T-helper 17 cell (primary cell): ENCODE data around the gene RPS10. TPM values are rescaled to one million over a fixed set of nuclear protein-coding genes. Genes with fewer than 3 reads are reported as not detected.
"Not testable (repeated sequence)": the region's sequence is repeated elsewhere in the genome, so short reads cannot be mapped to it uniquely, and the experiment has no call there.

Source experiments
- ATAC-seq: fragments of 150-1000 bp; cut with Tn5 transposase; 2 replicates; pipeline ENCODE4 v1.10.0; 2021; ENCODE audit warnings: mild to moderate bottlenecking, moderate library complexity
- DNase-seq, 3 donors: peaks; one replicate each; pipeline versions ENCODE4 v3.0.0 to v3.0.0-alpha.2; 2020 to 2021
- H3K9me3 ChIP-seq: one replicate; pipeline ENCODE4 v1.7.0; 2013; ENCODE audit warnings: low read length, mild to moderate bottlenecking; ENCODE audit not compliant: control insufficient read depth, poor library complexity, severe bottlenecking
- H3K27ac Mint-ChIP-seq: one replicate; pipeline ENCODE4 v1.8.0; 2022; ENCODE audit warnings: mild to moderate bottlenecking, moderate library complexity, mixed read lengths
- H3K27me3 Mint-ChIP-seq: one replicate; pipeline ENCODE4 v1.8.0; 2022; ENCODE audit warnings: mixed read lengths
- H3K36me3 Mint-ChIP-seq: one replicate; pipeline ENCODE4 v1.8.0; 2022; ENCODE audit warnings: low read depth, mixed read lengths
- H3K4me1 Mint-ChIP-seq: one replicate; pipeline ENCODE4 v1.8.0; 2022; ENCODE audit warnings: mild to moderate bottlenecking, mixed read lengths
- H3K4me3 Mint-ChIP-seq: one replicate; pipeline ENCODE4 v1.8.0; 2022; ENCODE audit warnings: mild to moderate bottlenecking, moderate library complexity, mixed read lengths
- total RNA-seq, 4 donors: library from RNA in 2 of 4; stranded (reverse) in 2 of 4; gene quantifications; one replicate each; pipeline ENCODE4 v1.2.3 and lab custom pipeline; 2022 to 2026

Gene RPS10
- total RNA-seq, 2 donors from 2014 or later = 2,447 to 2,547 TPM

GRCh38 chr6:34384321-34385153 lies 41.3 kb downstream of the RPS10 start:
- H3K4me3 Mint-ChIP-seq = no peak overlapping the region
- peak overlapping the region; percentile 1 for H3K27ac Mint-ChIP-seq
- peaks cover 29% of the 10 kb centered on the region for H3K4me1 Mint-ChIP-seq
- no peaks in the 10 kb centered on the region for H3K27me3 Mint-ChIP-seq
- no peaks in the 10 kb centered on the region for H3K9me3 ChIP-seq
- ATAC-seq (no peak), DNase-seq (no peak)
- H3K36me3 Mint-ChIP-seq = peaks cover 5% of the 10 kb centered on the region

DNA sequence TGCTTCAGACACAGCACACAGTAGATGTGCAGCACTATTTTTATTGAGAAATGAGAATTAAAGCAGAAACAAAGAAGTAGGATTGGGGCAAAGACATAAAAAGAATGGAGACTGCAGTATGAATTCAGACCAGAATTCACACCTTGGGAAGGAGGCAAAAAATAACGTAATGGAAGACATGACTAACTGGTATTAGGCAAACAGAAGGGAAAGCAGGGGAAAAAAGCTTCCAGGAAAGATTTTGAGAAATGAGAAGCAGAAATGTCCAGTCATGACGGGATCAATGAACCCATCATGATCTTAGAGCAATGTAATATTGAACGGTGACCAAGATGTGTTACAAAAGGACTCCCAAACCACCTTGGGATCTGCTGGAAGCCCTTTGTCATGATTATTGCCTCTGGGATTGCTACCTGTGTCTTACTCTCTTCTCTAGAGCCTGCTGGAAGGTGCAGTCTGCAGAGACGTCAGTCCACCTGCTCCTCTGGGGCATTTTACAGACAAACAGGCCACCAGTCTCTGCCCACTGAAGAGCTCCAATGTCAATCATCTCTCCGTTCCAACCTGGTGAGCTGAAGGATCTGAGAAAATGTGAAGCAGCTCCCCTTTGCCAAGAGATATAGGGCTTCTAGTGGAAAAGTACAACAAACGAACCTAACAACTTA lies 42.1 kb downstream of the RPS10 start:
- H3K9me3 ChIP-seq = no peaks in the 10 kb centered on the region
- Mint-ChIP-seq H3K36me3 (peaks cover 5% of the 10 kb centered on the region), H3K27ac (peak overlapping the region; percentile 1), H3K27me3 (no peaks in the 10 kb centered on the region), H3K4me3 (no peak overlapping the region), H3K4me1 (peaks cover 28% of the 10 kb centered on the region)
- ATAC-seq (no peak), DNase-seq (no peak)

- H3K9me3 ChIP-seq = no peaks in the 10 kb centered on the region
- no peaks in the 10 kb centered on the region for H3K27me3 Mint-ChIP-seq
- no peak for DNase-seq
- H3K27ac Mint-ChIP-seq = peak overlapping the region; percentile 1
- H3K4me3 Mint-ChIP-seq = no peak overlapping the region
- no peak for ATAC-seq
- peaks cover 5% of the 10 kb centered on the region for H3K36me3 Mint-ChIP-seq
- peaks cover 31% of the 10 kb centered on the region for H3K4me1 Mint-ChIP-seq
These were observed 42.7 kb downstream of the RPS10 start for GRCh38 chr6:34383161-34383631.

DNA sequence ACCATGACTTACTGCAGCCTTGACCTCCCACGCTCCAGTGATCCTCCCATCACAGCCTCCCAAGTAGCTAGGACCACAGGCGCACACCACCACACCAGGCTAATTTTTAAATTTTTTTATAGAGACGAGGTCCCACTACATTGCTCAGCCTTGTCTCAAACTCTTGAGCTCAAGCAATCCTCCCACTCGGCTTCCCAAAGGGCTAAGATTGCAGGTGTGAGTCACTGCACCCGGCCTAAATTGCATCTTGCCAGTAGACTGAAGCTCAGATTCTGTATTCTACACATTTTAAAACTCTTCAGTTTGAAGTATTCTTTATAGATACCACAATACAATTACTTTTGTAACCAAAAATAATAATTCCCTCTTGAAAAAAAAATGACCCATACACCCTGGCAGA lies 44.8 kb downstream of the RPS10 start:
- Mint-ChIP-seq H3K36me3 (peaks cover 5% of the 10 kb centered on the region), H3K4me3 (no peak overlapping the region), H3K4me1 (peaks cover 25% of the 10 kb centered on the region), H3K27ac (peak overlapping the region; percentile 71), H3K27me3 (no peaks in the 10 kb centered on the region)
- DNase-seq (no peak), ATAC-seq (no peak)
- H3K9me3 ChIP-seq = no peaks in the 10 kb centered on the region

DNA sequence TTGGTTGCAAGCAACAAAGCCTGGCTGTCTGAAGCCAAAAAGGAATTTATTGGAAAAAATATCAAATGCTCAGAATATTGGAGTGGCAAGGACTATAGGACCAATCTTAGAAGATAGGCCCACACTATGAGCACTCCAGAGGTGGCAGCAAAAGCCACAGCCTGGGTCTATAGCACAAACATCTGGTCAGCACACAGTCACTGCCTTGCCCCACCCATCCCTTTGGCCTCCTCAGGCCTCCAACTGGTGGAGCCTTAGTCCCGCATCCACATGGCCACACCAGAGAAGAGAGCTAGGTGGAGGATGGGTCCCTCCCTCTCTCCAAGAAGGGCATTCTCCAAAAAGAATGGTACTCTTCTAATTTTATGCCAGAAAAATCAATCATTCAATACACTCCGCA lies 47.4 kb downstream of the RPS10 start:
- Mint-ChIP-seq H3K36me3 (peaks cover 2% of the 10 kb centered on the region), H3K27me3 (no peaks in the 10 kb centered on the region), H3K4me1 (peaks cover 10% of the 10 kb centered on the region), H3K4me3 (no peak overlapping the region), H3K27ac (no peak overlapping the region)
- DNase-seq = no peak
- no peaks in the 10 kb centered on the region for H3K9me3 ChIP-seq
- no peak for ATAC-seq

DNA sequence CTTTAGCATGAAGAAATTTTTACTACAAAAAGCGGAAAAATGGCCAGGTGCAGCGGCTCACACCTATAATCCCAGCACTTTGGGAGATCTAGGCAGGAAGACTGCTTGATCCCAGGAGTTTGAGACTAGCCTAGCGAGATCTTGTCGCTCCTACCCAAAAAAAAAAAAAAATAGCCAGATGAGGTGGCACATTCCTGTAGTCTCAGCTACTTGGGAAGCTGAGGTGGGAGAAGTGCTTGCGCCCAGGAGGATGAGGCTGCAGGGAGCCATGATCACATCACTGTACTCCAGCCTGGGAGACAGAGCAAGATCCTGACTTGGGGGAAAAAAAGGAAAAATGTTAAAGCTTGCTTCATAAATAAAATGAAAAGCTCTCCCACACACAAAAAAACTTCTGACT lies 47.9 kb downstream of the RPS10 start:
- H3K27me3 Mint-ChIP-seq = no peaks in the 10 kb centered on the region
- H3K27ac Mint-ChIP-seq = no peak overlapping the region
- peaks cover 8% of the 10 kb centered on the region for H3K4me1 Mint-ChIP-seq
- DNase-seq (no peak), ATAC-seq (no peak)
- no peak overlapping the region for H3K4me3 Mint-ChIP-seq
- no peaks in the 10 kb centered on the region for H3K9me3 ChIP-seq
- H3K36me3 Mint-ChIP-seq = no peaks in the 10 kb centered on the region

- H3K27me3 Mint-ChIP-seq, H3K4me3 Mint-ChIP-seq, H3K36me3 Mint-ChIP-seq, H3K27ac Mint-ChIP-seq, H3K4me1 Mint-ChIP-seq, H3K9me3 ChIP-seq, ATAC-seq, DNase-seq: not testable (repeated sequence)
These were observed 48.3 kb downstream of the RPS10 start for GRCh38 chr6:34377571-34377970.

- DNase-seq (no peak), ATAC-seq (no peak)
- no peaks in the 10 kb centered on the region for H3K36me3 Mint-ChIP-seq
- H3K9me3 ChIP-seq = no peaks in the 10 kb centered on the region
- H3K4me1 Mint-ChIP-seq = peaks cover 8% of the 10 kb centered on the region
- no peaks in the 10 kb centered on the region for H3K27me3 Mint-ChIP-seq
- no peak overlapping the region for H3K4me3 Mint-ChIP-seq
- no peak overlapping the region for H3K27ac Mint-ChIP-seq
These were observed 50.0 kb downstream of the RPS10 start for GRCh38 chr6:34375833-34376232.

DNA sequence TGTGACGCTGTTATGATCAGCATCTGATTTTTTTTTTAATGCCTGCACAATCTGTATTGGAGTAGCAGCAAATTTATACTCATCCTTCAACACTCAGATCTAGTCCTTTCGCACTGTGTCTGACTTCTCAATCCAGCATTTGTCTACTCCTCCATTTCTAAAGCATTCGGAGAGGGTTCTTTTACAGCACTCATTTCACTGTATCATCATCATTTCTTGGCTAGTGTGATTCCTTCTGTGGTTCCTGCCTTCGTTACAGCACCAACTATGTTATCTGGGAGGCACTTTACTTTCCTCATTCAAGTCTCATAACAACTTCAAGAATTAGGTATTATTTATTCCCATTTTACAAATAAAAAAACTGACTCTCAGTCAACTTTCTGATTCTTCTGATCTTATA lies 51.4 kb downstream of the RPS10 start:
- no peak for ATAC-seq
- no peak overlapping the region for H3K4me3 Mint-ChIP-seq
- H3K9me3 ChIP-seq = no peaks in the 10 kb centered on the region
- no peaks in the 10 kb centered on the region for H3K36me3 Mint-ChIP-seq
- H3K4me1 Mint-ChIP-seq = peaks cover 11% of the 10 kb centered on the region
- no peak overlapping the region for H3K27ac Mint-ChIP-seq
- H3K27me3 Mint-ChIP-seq = no peaks in the 10 kb centered on the region
- no peak for DNase-seq

GRCh38 chr6:34374069-34374468 lies 51.8 kb downstream of the RPS10 start:
- no peaks in the 10 kb centered on the region for H3K9me3 ChIP-seq
- DNase-seq = no peak
- H3K27me3 Mint-ChIP-seq = no peaks in the 10 kb centered on the region
- H3K27ac Mint-ChIP-seq = no peak overlapping the region
- H3K4me1 Mint-ChIP-seq = peaks cover 14% of the 10 kb centered on the region
- no peaks in the 10 kb centered on the region for H3K36me3 Mint-ChIP-seq
- H3K4me3 Mint-ChIP-seq = no peak overlapping the region
- ATAC-seq = no peak

DNA sequence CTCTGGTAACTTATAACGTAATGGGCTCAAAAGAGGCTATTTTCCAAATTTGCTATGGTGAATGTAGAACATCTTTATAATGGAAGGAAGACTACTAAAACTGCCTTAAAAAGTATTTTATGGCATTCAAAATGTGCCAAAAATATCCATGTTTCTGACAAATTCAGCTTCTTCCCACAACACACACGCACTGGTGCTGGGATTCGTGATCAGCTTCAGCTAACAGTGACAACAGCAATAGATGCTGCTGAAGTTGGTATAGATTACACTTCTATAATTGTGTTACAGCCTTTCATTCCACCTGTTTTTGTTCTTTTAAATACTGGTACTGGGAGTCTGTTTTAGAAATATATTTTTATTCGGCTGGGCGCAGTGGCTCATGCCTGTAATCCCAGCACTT lies 52.4 kb downstream of the RPS10 start:
- Mint-ChIP-seq H3K27me3 (no peaks in the 10 kb centered on the region), H3K4me3 (no peak overlapping the region), H3K27ac (no peak overlapping the region), H3K4me1 (peaks cover 9% of the 10 kb centered on the region), H3K36me3 (no peaks in the 10 kb centered on the region)
- ATAC-seq = no peak
- no peaks in the 10 kb centered on the region for H3K9me3 ChIP-seq
- DNase-seq = no peak

DNA sequence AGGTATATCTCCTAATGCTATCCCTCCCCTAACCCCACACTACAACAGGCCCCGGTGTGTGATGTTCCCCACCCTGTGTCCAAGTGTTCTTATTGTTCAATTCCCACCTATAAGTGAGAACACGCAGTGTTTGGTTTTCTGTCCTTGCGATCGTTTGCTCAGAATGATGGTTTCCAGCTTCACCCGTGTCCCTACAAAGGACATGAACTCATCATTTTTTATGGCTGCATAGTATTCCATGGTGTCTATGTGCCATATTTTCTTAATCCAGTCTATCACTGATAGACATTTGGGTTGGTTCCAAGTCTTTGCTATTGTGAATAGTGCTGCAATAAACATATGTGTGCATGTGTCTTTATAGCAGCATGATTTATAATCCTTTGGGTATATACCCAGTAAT lies 54.0 kb downstream of the RPS10 start:
- H3K36me3 Mint-ChIP-seq = not testable (repeated sequence)

GRCh38 chr6:34370361-34370760 lies 55.5 kb downstream of the RPS10 start:
- Mint-ChIP-seq H3K4me1 (peaks cover 19% of the 10 kb centered on the region), H3K4me3 (no peak overlapping the region)
- no peak for ATAC-seq

More for the DNA sequence above, 54.0 kb downstream of the RPS10 start:
- H3K4me1 Mint-ChIP-seq = peaks cover 14% of the 10 kb centered on the region
- ATAC-seq, H3K27ac Mint-ChIP-seq, H3K27me3 Mint-ChIP-seq, H3K9me3 ChIP-seq, H3K4me3 Mint-ChIP-seq, DNase-seq: not testable (repeated sequence)

More at GRCh38 chr6:34370361-34370760, 55.5 kb downstream of the RPS10 start:
- Mint-ChIP-seq H3K36me3 (peaks cover 2% of the 10 kb centered on the region), H3K27ac (no peak overlapping the region), H3K27me3 (no peaks in the 10 kb centered on the region)
- no peaks in the 10 kb centered on the region for H3K9me3 ChIP-seq
- no peak for DNase-seq
